Measurements from ENCODE around the gene ATXN7.

The ATXN7 gene

DNA sequence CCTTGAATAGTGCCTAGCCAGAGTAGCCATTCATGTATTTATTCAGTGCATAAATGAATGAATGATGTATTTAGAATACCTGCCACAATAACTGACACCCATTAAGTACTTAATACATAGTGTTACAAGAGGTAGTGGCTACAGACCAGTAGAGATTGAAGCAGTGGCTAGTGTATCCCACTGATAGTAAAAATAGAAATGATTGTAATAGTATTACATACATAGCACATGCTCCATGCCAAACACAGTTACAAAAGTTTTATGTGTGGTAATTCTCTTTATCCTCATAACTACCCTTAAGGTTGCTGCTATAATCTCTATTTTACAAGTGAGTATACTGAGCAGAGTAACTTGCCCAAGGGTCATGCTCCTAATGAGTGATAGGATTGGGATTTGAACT lies 78.9 kb downstream of the ATXN7 start:
- Histone ChIP-seq H3K9ac (ENCODE audit: low read depth, low read length) (no peak overlapping the region), H3K27ac (ENCODE audit: low read length) (no peak overlapping the region), H3K36me3 (ENCODE audit: insufficient read depth, low read depth, low read length) (no peaks in the 10 kb centered on the region), H3K9me3 (ENCODE audit: insufficient read depth, low read depth, low read length) (no peaks in the 10 kb centered on the region), H3K4me3 (ENCODE audit: low read length) (no peak overlapping the region), H3K27me3 (ENCODE audit: insufficient read depth, low read length) (no peaks in the 10 kb centered on the region), H3K4me1 (ENCODE audit: insufficient read depth, low read length) (peaks cover 11% of the 10 kb centered on the region)

DNA sequence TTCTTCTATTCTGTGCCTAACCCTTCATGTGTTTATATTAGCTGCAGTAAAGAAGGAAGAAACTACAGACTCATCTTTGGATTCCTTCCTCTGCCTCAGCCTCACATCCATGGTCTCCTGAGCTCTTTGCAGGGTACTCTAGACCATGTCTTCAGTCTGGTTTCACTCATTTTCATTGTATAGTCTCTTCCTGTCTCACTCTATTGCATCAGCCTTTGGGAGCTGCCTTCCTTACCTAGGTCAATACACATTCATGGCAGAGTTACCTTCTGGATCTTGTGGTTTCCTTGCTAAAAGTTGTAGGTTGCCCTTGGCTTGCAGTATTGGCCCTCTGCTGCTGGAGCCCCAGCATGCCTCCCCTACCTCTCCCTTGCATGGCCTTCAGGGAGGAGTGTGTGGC lies 80.0 kb downstream of the ATXN7 start:
- Histone ChIP-seq H3K36me3 (ENCODE audit: insufficient read depth, low read depth, low read length) (no peaks in the 10 kb centered on the region), H3K9ac (ENCODE audit: low read depth, low read length) (peak overlapping the region; percentile 37; the same call in 1 of the 2 replicates), H3K27ac (ENCODE audit: low read length) (no peak overlapping the region), H3K9me3 (ENCODE audit: insufficient read depth, low read depth, low read length) (no peaks in the 10 kb centered on the region), H3K4me1 (ENCODE audit: insufficient read depth, low read length) (peaks cover 5% of the 10 kb centered on the region; the same call in 1 of the 2 replicates), H3K27me3 (ENCODE audit: insufficient read depth, low read length) (no peaks in the 10 kb centered on the region), H3K4me3 (ENCODE audit: low read length) (no peak overlapping the region)

DNA sequence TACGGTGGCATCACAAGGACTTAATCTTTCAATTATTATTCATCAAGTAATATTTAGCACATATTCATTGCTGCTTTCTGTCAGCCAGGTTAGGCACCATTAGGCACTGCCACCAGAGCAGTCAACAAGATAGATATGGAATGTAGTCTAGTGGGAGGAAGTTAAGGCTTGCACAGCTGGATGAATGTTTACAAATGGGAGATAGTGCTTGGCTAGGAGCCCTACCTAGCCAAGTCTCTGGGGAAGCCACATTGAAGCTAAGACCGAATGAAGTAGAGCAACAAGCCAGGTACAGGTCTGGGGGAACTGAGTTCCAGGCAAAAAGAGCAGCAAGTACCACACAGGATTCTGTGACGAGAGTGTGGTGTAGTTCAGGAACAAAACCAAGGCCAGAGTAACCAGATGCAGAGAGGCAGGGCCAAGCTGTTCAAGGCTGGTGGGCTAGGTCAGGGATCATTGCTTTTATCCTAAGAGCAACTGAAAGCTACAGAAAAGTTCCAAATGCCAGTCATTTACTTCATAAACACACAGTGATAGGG lies 82.0 kb downstream of the ATXN7 start:
- no peaks in the 10 kb centered on the region for H3K27me3 ChIP-seq (ENCODE audit: insufficient read depth, low read length)
- peaks cover 9% of the 10 kb centered on the region; the same call in 1 of the 2 replicates for H3K4me1 ChIP-seq (ENCODE audit: insufficient read depth, low read length)
- H3K9ac ChIP-seq (ENCODE audit: low read depth, low read length) = no peak overlapping the region
- H3K9me3 ChIP-seq (ENCODE audit: insufficient read depth, low read depth, low read length) = no peaks in the 10 kb centered on the region
- no peak overlapping the region for H3K27ac ChIP-seq (ENCODE audit: low read length)
- H3K36me3 ChIP-seq (ENCODE audit: insufficient read depth, low read depth, low read length) = no peaks in the 10 kb centered on the region
- H3K4me3 ChIP-seq (ENCODE audit: low read length) = no peak overlapping the region

DNA sequence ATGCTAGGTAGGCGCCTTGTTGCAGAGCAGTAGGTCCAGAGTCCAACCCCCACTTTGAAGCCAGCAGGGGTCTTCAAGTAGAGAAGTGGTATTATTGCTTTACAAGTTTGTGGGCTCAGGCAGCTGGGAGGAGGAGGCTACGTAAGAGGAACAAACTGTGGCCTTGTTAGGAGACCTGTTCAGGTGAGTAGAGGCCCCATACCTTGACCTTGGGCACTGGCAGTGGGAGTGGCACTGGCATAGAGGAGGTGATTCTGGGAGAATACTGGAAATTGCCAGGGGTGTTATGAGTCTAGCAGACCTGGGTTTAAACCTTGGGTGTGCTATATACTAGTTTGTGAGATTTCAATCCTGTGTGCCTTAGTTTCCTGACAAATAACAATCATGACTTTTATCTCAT lies 83.1 kb downstream of the ATXN7 start:
- H3K9me3 ChIP-seq (ENCODE audit: insufficient read depth, low read depth, low read length) = no peaks in the 10 kb centered on the region
- H3K36me3 ChIP-seq (ENCODE audit: insufficient read depth, low read depth, low read length) = no peaks in the 10 kb centered on the region
- no peaks in the 10 kb centered on the region for H3K27me3 ChIP-seq (ENCODE audit: insufficient read depth, low read length)
- no peak overlapping the region for H3K9ac ChIP-seq (ENCODE audit: low read depth, low read length)
- peaks cover 20% of the 10 kb centered on the region for H3K4me1 ChIP-seq (ENCODE audit: insufficient read depth, low read length)
- H3K27ac ChIP-seq (ENCODE audit: low read length) = no peak overlapping the region
- H3K4me3 ChIP-seq (ENCODE audit: low read length) = no peak overlapping the region

DNA sequence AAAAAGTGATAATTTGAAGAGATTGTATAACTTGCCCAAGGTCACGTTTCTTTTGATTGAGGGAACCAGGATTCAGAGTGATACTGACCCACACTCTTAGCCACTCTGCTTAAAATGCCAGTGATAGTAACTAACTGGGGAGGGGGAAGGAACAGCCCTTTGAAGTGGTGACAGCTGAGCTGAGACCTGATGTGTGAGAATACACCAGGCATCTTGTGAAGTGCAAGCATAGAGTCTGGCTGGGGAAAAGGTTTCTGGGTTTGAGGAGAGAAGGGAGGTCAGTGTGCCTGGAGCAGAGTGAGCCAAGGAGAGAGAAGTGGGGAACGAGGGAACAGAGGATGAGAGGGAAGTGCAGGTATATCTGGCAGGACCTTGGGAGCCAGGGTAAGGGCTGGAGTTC lies 83.9 kb downstream of the ATXN7 start:
- H3K9me3 ChIP-seq (ENCODE audit: insufficient read depth, low read depth, low read length) = no peaks in the 10 kb centered on the region
- no peaks in the 10 kb centered on the region for H3K36me3 ChIP-seq (ENCODE audit: insufficient read depth, low read depth, low read length)
- no peak overlapping the region for H3K27ac ChIP-seq (ENCODE audit: low read length)
- no peaks in the 10 kb centered on the region for H3K27me3 ChIP-seq (ENCODE audit: insufficient read depth, low read length)
- no peak overlapping the region for H3K9ac ChIP-seq (ENCODE audit: low read depth, low read length)
- H3K4me3 ChIP-seq (ENCODE audit: low read length) = no peak overlapping the region
- peaks cover 27% of the 10 kb centered on the region for H3K4me1 ChIP-seq (ENCODE audit: insufficient read depth, low read length)

DNA sequence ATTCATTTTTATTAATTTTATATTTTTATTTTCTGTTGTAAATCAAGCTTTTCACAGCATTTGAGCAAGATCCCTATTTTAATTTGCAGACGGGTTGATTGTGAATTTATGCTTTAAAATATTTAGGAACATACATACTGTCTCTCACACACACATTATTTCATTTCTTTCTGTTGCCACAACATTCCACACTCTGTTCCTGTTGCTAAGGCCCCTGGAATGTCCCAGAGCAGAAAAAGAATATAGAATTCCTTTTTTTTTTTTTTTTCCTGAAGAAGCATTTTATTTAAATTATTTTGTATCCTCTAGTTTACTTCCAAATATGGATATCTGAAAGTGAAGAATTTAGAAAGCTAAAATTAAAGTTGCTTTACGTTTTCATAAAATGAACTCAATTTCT lies 85.3 kb downstream of the ATXN7 start:
- H3K27ac ChIP-seq (ENCODE audit: low read length) = no peak overlapping the region
- H3K27me3 ChIP-seq (ENCODE audit: insufficient read depth, low read length) = no peaks in the 10 kb centered on the region
- H3K4me1 ChIP-seq (ENCODE audit: insufficient read depth, low read length) = peaks cover 21% of the 10 kb centered on the region
- no peak overlapping the region for H3K4me3 ChIP-seq (ENCODE audit: low read length)
- H3K36me3 ChIP-seq (ENCODE audit: insufficient read depth, low read depth, low read length) = no peaks in the 10 kb centered on the region
- no peaks in the 10 kb centered on the region for H3K9me3 ChIP-seq (ENCODE audit: insufficient read depth, low read depth, low read length)
- H3K9ac ChIP-seq (ENCODE audit: low read depth, low read length) = no peak overlapping the region

DNA sequence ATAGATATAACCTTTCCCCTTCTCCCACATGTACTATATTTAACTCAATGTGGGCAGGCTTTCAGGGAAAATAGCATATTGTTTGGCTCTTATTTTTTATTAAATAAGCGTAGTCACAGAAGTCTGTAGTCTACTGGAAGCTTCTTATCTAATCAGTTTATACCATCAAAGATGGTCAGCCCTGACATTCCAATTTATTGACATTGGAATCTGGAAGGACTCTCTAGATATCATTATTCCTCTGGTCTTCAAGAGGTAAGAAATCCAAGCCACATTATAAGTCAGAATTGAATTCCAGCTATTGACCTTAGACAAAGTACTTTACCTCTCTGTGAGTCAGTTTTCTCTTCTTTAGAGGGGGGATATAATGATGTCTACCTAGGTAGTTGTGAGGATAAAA lies 87.0 kb downstream of the ATXN7 start:
- H3K27ac ChIP-seq (ENCODE audit: low read length) = no peak overlapping the region
- H3K27me3 ChIP-seq (ENCODE audit: insufficient read depth, low read length) = no peaks in the 10 kb centered on the region
- peaks cover 31% of the 10 kb centered on the region for H3K4me1 ChIP-seq (ENCODE audit: insufficient read depth, low read length)
- no peak overlapping the region for H3K4me3 ChIP-seq (ENCODE audit: low read length)
- H3K9me3 ChIP-seq (ENCODE audit: insufficient read depth, low read depth, low read length) = no peaks in the 10 kb centered on the region
- no peak overlapping the region for H3K9ac ChIP-seq (ENCODE audit: low read depth, low read length)
- no peaks in the 10 kb centered on the region for H3K36me3 ChIP-seq (ENCODE audit: insufficient read depth, low read depth, low read length)

DNA sequence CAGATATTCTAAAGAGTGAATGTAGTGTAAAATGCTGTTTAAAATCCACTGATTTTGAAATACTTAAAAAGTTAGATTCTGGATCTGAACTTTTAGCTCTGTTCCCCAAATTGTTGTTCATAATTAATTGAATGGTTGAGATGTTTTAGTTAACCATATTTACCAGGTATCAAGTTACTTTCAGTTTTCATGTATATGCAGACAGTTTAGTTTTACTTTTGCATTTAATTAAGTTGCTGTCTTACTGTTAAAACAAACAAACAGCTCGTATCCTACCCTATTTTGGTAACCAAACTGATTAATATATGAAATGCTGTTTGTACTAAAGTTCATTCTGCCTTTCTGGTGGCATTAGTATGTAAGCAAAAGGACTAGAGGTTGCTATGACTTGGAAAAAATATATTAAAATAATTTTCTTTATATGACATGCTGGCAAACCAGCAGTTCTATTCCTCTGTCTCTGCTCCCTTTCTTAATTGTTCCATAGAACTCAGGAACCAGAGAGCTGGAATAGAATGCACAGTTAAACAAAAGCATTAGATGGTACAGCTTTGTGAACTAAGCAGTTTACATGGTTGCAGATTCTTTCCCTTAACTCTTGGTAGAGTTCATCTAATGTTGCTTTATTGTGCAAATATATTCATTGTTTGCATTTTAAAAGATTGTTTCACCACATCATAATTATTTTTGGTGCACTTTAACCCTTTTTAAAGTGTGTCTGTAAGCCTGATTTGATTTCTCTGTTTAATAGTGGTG lies 88.0 kb downstream of the ATXN7 start:
- no peaks in the 10 kb centered on the region for H3K27me3 ChIP-seq (ENCODE audit: insufficient read depth, low read length)
- H3K36me3 ChIP-seq (ENCODE audit: insufficient read depth, low read depth, low read length) = no peaks in the 10 kb centered on the region
- no peak overlapping the region for H3K4me3 ChIP-seq (ENCODE audit: low read length)
- peaks cover 37% of the 10 kb centered on the region for H3K4me1 ChIP-seq (ENCODE audit: insufficient read depth, low read length)
- H3K9me3 ChIP-seq (ENCODE audit: insufficient read depth, low read depth, low read length) = no peaks in the 10 kb centered on the region
- 0 out of 2 replicates have a peak overlapping the region, but pooled peaks have one; percentile 0 for H3K9ac ChIP-seq (ENCODE audit: low read depth, low read length)
- no peak overlapping the region for H3K27ac ChIP-seq (ENCODE audit: low read length)

DNA sequence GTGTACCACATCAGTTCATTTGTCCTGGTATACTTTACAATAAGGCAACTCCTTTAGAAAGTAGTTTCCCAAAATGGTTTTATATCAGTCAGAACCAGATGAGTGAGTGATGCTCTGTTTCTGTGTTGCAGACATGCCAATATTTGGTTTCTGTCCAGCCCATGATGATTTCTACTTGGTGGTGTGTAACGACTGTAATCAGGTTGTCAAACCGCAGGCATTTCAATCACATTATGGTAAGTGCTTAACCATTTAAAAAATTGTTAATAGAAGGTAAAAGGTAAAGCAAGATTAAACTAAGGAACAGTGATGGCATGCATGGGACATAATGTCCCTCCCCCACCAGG lies 88.6 kb downstream of the ATXN7 start:
- H3K4me1 ChIP-seq (ENCODE audit: insufficient read depth, low read length) = peaks cover 40% of the 10 kb centered on the region
- no peak overlapping the region for H3K9ac ChIP-seq (ENCODE audit: low read depth, low read length)
- H3K27me3 ChIP-seq (ENCODE audit: insufficient read depth, low read length) = no peaks in the 10 kb centered on the region
- no peak overlapping the region for H3K27ac ChIP-seq (ENCODE audit: low read length)
- no peak overlapping the region for H3K4me3 ChIP-seq (ENCODE audit: low read length)
- no peaks in the 10 kb centered on the region for H3K36me3 ChIP-seq (ENCODE audit: insufficient read depth, low read depth, low read length)
- no peaks in the 10 kb centered on the region for H3K9me3 ChIP-seq (ENCODE audit: insufficient read depth, low read depth, low read length)

DNA sequence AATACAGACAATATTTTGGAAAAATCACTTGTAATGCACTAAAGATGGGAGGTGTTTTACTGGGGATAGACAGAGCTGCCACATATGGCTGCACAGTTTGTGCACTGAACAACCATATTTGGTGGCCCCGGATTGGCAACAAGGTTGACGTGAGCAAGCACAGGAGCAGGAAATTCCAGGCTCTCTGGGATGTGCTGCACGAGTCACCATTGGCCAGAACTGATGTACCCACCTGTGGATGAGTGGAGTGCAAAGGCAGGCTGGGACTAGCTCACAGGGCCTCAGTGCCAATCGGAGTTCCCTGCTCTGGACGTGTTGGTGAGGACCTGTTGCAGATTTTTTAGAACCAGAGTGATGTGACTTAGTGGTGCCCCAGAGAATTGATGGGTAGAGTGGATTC lies 90.5 kb downstream of the ATXN7 start:
- Histone ChIP-seq H3K9me3 (ENCODE audit: insufficient read depth, low read depth, low read length) (no peaks in the 10 kb centered on the region), H3K27me3 (ENCODE audit: insufficient read depth, low read length) (no peaks in the 10 kb centered on the region), H3K9ac (ENCODE audit: low read depth, low read length) (no peak overlapping the region), H3K4me1 (ENCODE audit: insufficient read depth, low read length) (peaks cover 46% of the 10 kb centered on the region), H3K27ac (ENCODE audit: low read length) (no peak overlapping the region), H3K36me3 (ENCODE audit: insufficient read depth, low read depth, low read length) (no peaks in the 10 kb centered on the region), H3K4me3 (ENCODE audit: low read length) (no peak overlapping the region)

DNA sequence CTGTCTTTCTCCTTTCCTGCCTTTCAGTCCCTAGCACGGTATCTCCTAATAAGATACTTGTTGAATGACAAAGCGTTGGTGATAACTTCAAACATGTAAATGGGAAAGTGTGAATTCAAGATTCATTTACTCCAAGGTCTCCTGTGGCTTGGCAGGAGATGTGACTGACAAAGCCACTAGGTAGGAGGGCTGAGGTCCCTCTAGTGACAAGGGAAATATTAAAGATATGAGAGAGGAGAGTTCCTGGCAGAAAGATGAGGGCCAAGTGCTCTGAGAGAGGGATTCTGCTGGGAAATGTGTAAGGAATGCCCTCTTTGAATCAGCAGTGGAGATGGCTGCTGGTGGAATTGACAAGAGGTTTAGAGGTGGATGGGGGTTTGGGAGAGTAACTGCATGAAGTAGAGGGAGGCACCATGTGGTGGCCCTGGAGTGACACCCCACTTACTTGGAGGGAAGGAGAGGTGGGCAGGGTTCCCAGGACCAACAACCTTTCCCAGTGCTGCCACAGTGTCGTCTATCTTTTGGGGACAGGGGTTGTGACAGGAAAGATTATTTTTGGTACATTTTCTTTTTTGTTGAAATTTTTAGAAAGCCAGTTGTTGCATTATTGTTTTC lies 91.5 kb downstream of the ATXN7 start:
- Histone ChIP-seq H3K36me3 (ENCODE audit: insufficient read depth, low read depth, low read length) (no peaks in the 10 kb centered on the region), H3K4me3 (ENCODE audit: low read length) (no peak overlapping the region), H3K27ac (ENCODE audit: low read length) (no peak overlapping the region), H3K9ac (ENCODE audit: low read depth, low read length) (no peak overlapping the region), H3K4me1 (ENCODE audit: insufficient read depth, low read length) (peaks cover 46% of the 10 kb centered on the region), H3K27me3 (ENCODE audit: insufficient read depth, low read length) (no peaks in the 10 kb centered on the region), H3K9me3 (ENCODE audit: insufficient read depth, low read depth, low read length) (no peaks in the 10 kb centered on the region)

Data from iPS-20b (cell line).